Hepatocyte (in vitro differentiated cells): ENCODE measurements around the gene RAB3IL1.

Experiments used
- CTCF ChIP-seq: fragments of 200-600 bp; sonication (generic); IDR thresholded peaks from 2 replicates; pipeline ENCODE4 v1.5.1; 2016; ENCODE audit warnings: antibody characterized with exemption, mild to moderate bottlenecking; ENCODE audit not compliant: poor library complexity
- EZH2 ChIP-seq: fragments of 200-600 bp; sonication (generic); IDR thresholded peaks from 2 replicates; pipeline ENCODE4 v1.6.1; 2016; ENCODE audit warnings: antibody characterized with exemption, mild to moderate bottlenecking, borderline replicate concordance

- TF ChIP-seq EZH2: no peak
- TF ChIP-seq CTCF: no peak
Observed at GRCh38 chr11:61872935-61873565, 44.3 kb downstream of the RAB3IL1 start.
